GM12878 (cell line): ENCODE results near the gene GON7. TPM values are rescaled to one million over a fixed set of nuclear protein-coding genes. Genes with fewer than 3 reads are reported as not detected.

Experiments used
- ATAC-seq: fragments of 200-7000 bp; cut with Tn5 transposase; 3 replicates; pipeline ENCODE4 v1.9.1; 2020; ENCODE audit warnings: mild to moderate bottlenecking, moderate library complexity
- BruUV-seq: library from RNA; stranded (reverse); fragments of 400-500 nt; replicated peaks from 2 replicates; lab custom pipeline; 2021; lab: Mats Ljungman, UMichigan
- CTCF ChIA-PET: fragments of 300-600 bp; sonication (Branson Sonifier 250); formaldehyde crosslinking; extraction: SDS; loops from one replicate; lab custom pipeline; 2021; ENCODE audit warnings: inconsistent platforms; lab: Yijun Ruan, JAX
- POLR2A ChIA-PET: fragments of 350-600 bp; formaldehyde crosslinking; extraction: SDS; loops from one replicate; lab custom pipeline; 2021; ENCODE audit warnings: inconsistent platforms; lab: Charles Lee
- RAD21 ChIA-PET: fragments of 300-600 bp; sonication (Branson Sonifier 250); formaldehyde crosslinking; loops from one replicate; lab custom pipeline; 2023; ENCODE audit warnings: antibody characterized with exemption; ENCODE audit not compliant: unreplicated experiment; lab: Charles Lee
- SMC1A ChIA-PET: fragments of 300-600 bp; sonication (Branson Sonifier 250); formaldehyde crosslinking; loops from one replicate; lab custom pipeline; 2023; ENCODE audit not compliant: unreplicated experiment, uncharacterized antibody; lab: Charles Lee
- DNase-seq: peaks from one replicate; pipeline ENCODE4 v3.0.0-alpha.2; 2011; ENCODE audit warnings: low read depth, low spot score
- FAIRE-seq: peaks from 3 replicates; lab custom pipeline; 2011; peaks lifted over from hg19 to GRCh38; lab: Jason Lieb, UNC
- H2AFZ ChIP-seq: 2 replicates; pipeline ENCODE4 v1.6.0; 2011; ENCODE audit warnings: low read depth, low read length, control low read depth; ENCODE audit not compliant: control insufficient read depth
- H3K27ac ChIP-seq: 2 replicates; pipeline ENCODE4 v1.5.1; 2011; ENCODE audit warnings: control low read depth; ENCODE audit not compliant: control insufficient read depth, insufficient read depth
- H3K27me3 ChIP-seq, 2 experiments: replicated peaks in 1 of 2; 2 replicates each; pipeline versions ENCODE4 v1.6.0 to v1.6.1; 2011; ENCODE audit warnings: low read length in 1 of 2; ENCODE audit not compliant: control insufficient read depth in 2 of 2, insufficient read depth in 2 of 2
- H3K36me3 ChIP-seq, 2 experiments: 2 replicates each; pipeline ENCODE4 v1.5.1; 2011; ENCODE audit warnings: low read length in 1 of 2; ENCODE audit not compliant: control insufficient read depth in 2 of 2, insufficient read depth in 2 of 2
- H3K4me1 ChIP-seq: 2 replicates; pipeline ENCODE4 v1.6.1; 2011; ENCODE audit warnings: mild to moderate bottlenecking, low read length, moderate library complexity, mixed read lengths; ENCODE audit not compliant: control insufficient read depth, insufficient read depth
- H3K4me2 ChIP-seq: 2 replicates; pipeline ENCODE4 v1.6.0; 2011; ENCODE audit warnings: control low read depth; ENCODE audit not compliant: control insufficient read depth, insufficient read depth
- H3K4me3 ChIP-seq: fragments of 200-600 bp; sonication (generic); 2 replicates; pipeline ENCODE4 v1.5.1; 2016
- H3K79me2 ChIP-seq: 2 replicates; pipeline ENCODE4 v1.6.0; 2011; ENCODE audit warnings: low read length; ENCODE audit not compliant: control insufficient read depth, insufficient read depth
- H3K9ac ChIP-seq: 2 replicates; pipeline ENCODE4 v1.8.0; 2011; ENCODE audit warnings: low read length, control low read depth, mixed read lengths; ENCODE audit not compliant: control insufficient read depth, insufficient read depth
- H3K9me3 ChIP-seq: replicated peaks from 3 replicates; pipeline ENCODE4 v1.5.1; 2011; ENCODE audit warnings: mild to moderate bottlenecking, low read length; ENCODE audit not compliant: control insufficient read depth, insufficient read depth
- H4K20me1 ChIP-seq: 2 replicates; pipeline ENCODE4 v1.6.0; 2011; ENCODE audit not compliant: control insufficient read depth, insufficient read depth
- ASH2L ChIP-seq: fragments of 300-600, 200-600 bp; sonication (generic); IDR thresholded peaks from 2 replicates; pipeline ENCODE4 v1.6.1; 2017; ENCODE audit warnings: low read depth, mild to moderate bottlenecking, borderline replicate concordance
- E2F8 ChIP-seq: fragments of 450-650 bp; IDR thresholded peaks from 2 replicates; pipeline ENCODE4 v1.6.1; 2018; ENCODE audit warnings: mild to moderate bottlenecking, low read depth, moderate library complexity; ENCODE audit not compliant: partially characterized antibody
- FOS ChIP-seq: IDR thresholded peaks from 3 replicates; pipeline ENCODE4 v1.6.1; 2011; ENCODE audit warnings: borderline replicate concordance; ENCODE audit not compliant: insufficient read length; ENCODE audit errors: extremely low read depth
- HDAC6 ChIP-seq: fragments of 200-600 bp; sonication (generic); IDR thresholded peaks from one replicate; pipeline ENCODE4 v1.8.0; 2017; ENCODE audit warnings: antibody characterized with exemption; ENCODE audit not compliant: unreplicated experiment
- HSF1 ChIP-seq: fragments of 150-350 bp; IDR thresholded peaks from 2 replicates; pipeline ENCODE4 v1.6.1; 2014; ENCODE audit warnings: mild to moderate bottlenecking, low read depth, low read length
- IKZF2 ChIP-seq, 2 experiments: fragments of 450-650 bp; IDR thresholded peaks; 2 replicates each; pipeline ENCODE4 v1.6.1; 2017; ENCODE audit warnings: mild to moderate bottlenecking in 2 of 2, moderate library complexity in 2 of 2
- IRF4 ChIP-seq: IDR thresholded peaks from 2 replicates; pipeline ENCODE4 v1.6.1; 2011; ENCODE audit warnings: low read depth, low read length
- IRF5 ChIP-seq: fragments of 450-650 bp; IDR thresholded peaks from 2 replicates; pipeline ENCODE4 v1.6.1; 2017; ENCODE audit warnings: borderline replicate concordance
- PAX8 ChIP-seq: fragments of 450-650 bp; IDR thresholded peaks from 2 replicates; pipeline ENCODE4 v1.6.1; 2017; ENCODE audit warnings: mild to moderate bottlenecking, moderate library complexity
- RBBP5 ChIP-seq: fragments of 200-600 bp; sonication (generic); conservative IDR thresholded peaks from 2 replicates; pipeline ENCODE4 v1.6.1; 2016
- USF2 ChIP-seq: IDR thresholded peaks from 2 replicates; pipeline ENCODE4 v1.6.1; 2011; ENCODE audit warnings: low read depth, low read length, improper control_type of control experiment, borderline replicate concordance
- WRNIP1 ChIP-seq: IDR thresholded peaks from 2 replicates; pipeline ENCODE4 v1.6.1; 2011; ENCODE audit warnings: low read depth, low read length, improper control_type of control experiment, borderline replicate concordance
- YBX1 ChIP-seq: fragments of 450-650 bp; IDR thresholded peaks from 2 replicates; pipeline ENCODE4 v1.6.1; 2016; ENCODE audit warnings: antibody characterized with exemption
- ZNF687 ChIP-seq: fragments of 450-650 bp; IDR thresholded peaks from 2 replicates; pipeline ENCODE4 v1.6.1; 2017; ENCODE audit warnings: mild to moderate bottlenecking, moderate library complexity
- WGBS: methylation state at CpG from one replicate; pipeline ENCODE4 v1.1.6; 2016; ENCODE audit warnings: low lambda C conversion rate; ENCODE audit not compliant: insufficient replicate concordance, insufficient coverage; ENCODE audit errors: missing lambda C conversion rate; 5-methylcytosine and 5-hydroxymethylcytosine counted together
- in situ Hi-C: fragments of 300-500 bp; cut with MboI; formaldehyde crosslinking; loops from 9 replicates; pipeline ENCODE4 v1.14.3; 2018; ENCODE audit warnings: mixed read lengths
- intact Hi-C: fragments of 100-400 bp; cut with micrococcal nuclease; formaldehyde crosslinking; loops from one replicate; pipeline ENCODE4 v1.14.2; 2022; ENCODE audit not compliant: unreplicated experiment
- polyA plus RNA-seq, 11 experiments: library from polyadenylated mRNA; depleted of rRNA in 4 of 11; unstranded in 6 of 11; stranded (reverse) in 5 of 11; fragments of >200 nt; fragmentation: Nextera tagmentation in 4 of 11; fragmentation: Illumina TruSeq in 1 of 11; extraction: Ambion mirVana in 4 of 11; extraction: Trizol in 1 of 11; gene quantifications; 1 replicate in 1 of 11; 2 replicates in 10 of 11; pipeline versions ENCODE4 v1.2.1 to v1.2.3, GENCODE V29; 2011 to 2016; ENCODE audit warnings: inconsistent platforms in 2 of 11, missing spikeins in 2 of 11, low read depth in 1 of 11
- total RNA-seq, 4 experiments: library from RNA; depleted of rRNA in 3 of 4; stranded (reverse); fragments of >200 nt in 3 of 4; fragmentation: Illumina TruSeq in 1 of 4; extraction: Trizol in 1 of 4; gene quantifications; 2 replicates each; pipeline versions ENCODE4 v1.2.1 to v1.2.3, GENCODE V29; 2013 to 2021

GON7 gene
- total and polyA plus RNA-seq, 10 of the 15 experiments (the other 5 are each of a cell fraction or from before 2014, with no cell fraction given) = 21.6 to 59.0 (median 33.0) TPM

GRCh38 chr14:93153121-93153520, 53.7 kb downstream of the GON7 start:
- SMC1A ChIA-PET = no interaction called here
- no peak overlapping the region for H3K4me3 ChIP-seq
- ATAC-seq = no peak
- FAIRE-seq = no peak
- 57% methylated on average over 7 of the region's 7 CpGs for WGBS
- CTCF ChIA-PET = interaction anchor here (1.0 to 2.6 kb wide), 2 partner anchors 40 to 66 kb away, joined by 3 to 14 read pairs; no protein-coding TSS in a partner anchor
- H4K20me1 ChIP-seq = no peaks in the 10 kb centered on the region
- RAD21 ChIA-PET = no interaction called here
- no peaks in the 10 kb centered on the region for H3K9me3 ChIP-seq
- peaks cover 4% of the 10 kb centered on the region; the same call in 1 of the 2 replicates for H3K4me1 ChIP-seq
- BruUV-seq = no TSS peak
- intact Hi-C loops (no loop called here), in situ Hi-C loops (no loop called here)
- H3K27ac ChIP-seq = no peak overlapping the region
- H3K9ac ChIP-seq = no peak overlapping the region
- no peak for DNase-seq
- H3K4me2 ChIP-seq = no peak overlapping the region
- no peaks in the 10 kb centered on the region for H3K27me3 ChIP-seq
- no peaks in the 10 kb centered on the region for H3K79me2 ChIP-seq
- POLR2A ChIA-PET = no interaction called here
- H2AFZ ChIP-seq = no peak overlapping the region
- no peaks in the 10 kb centered on the region for H3K36me3 ChIP-seq
- TF ChIP-seq IRF5 (no peak), E2F8 (no peak), IRF4 (no peak), FOS (no peak), HSF1 (no peak), PAX8 (no peak), YBX1 (no peak), RBBP5 (no peak), WRNIP1 (no peak), HDAC6 (no peak), ZNF687 (no peak), IKZF2 (IDR thresholded peaks at IDR 0.05) (no peak), ASH2L (no peak), USF2 (no peak)
